Measurements from ENCODE around the gene COG5. TPM values are rescaled to one million over a fixed set of nuclear protein-coding genes. Genes with fewer than 3 reads are reported as not detected.

COG5 gene
- total and polyA plus RNA-seq, 9 of the 15 experiments (the other 6 are each of a cell fraction or from before 2014, with no cell fraction given) = 15.3 to 75.1 (median 56.4) TPM

- TF ChIP-seq HMGXB4 (CRISPR knock-in tag; IDR thresholded peaks at IDR 0.05) = 0 out of 2 replicates have a peak, but pooled peaks have one; percentile 82
- TF ChIP-seq ZNF764 (CRISPR knock-in tag; IDR thresholded peaks at IDR 0.05; ENCODE audit: low read depth) = no peak; the same call in 1 of the 2 replicates
- TF ChIP-seq RCOR1 (IDR thresholded peaks at IDR 0.05; ENCODE audit: borderline replicate concordance in 1 of 2, low read depth in 2 of 2, low read length in 2 of 2) = peak in 1 of 2 experiments; percentile 75; a peak in 1 of 4 replicates
- TF ChIP-seq CBFB (CRISPR knock-in tag; IDR thresholded peaks at IDR 0.05) = 0 out of 2 replicates have a peak, but pooled peaks have one; percentile 33
- no peak; the same call in 1 of the 2 replicates for TF ChIP-seq ARID3A (IDR thresholded peaks at IDR 0.05; ENCODE audit: borderline replicate concordance, low read depth, low read length)
- no peak for TF ChIP-seq ZNF23 (CRISPR knock-in tag; IDR thresholded peaks at IDR 0.05)
- TF ChIP-seq PHF20 (IDR thresholded peaks at IDR 0.05; ENCODE audit: partially characterized antibody) = peak; percentile 90
- no peak for TF ChIP-seq ESRRB (CRISPR knock-in tag; IDR thresholded peaks at IDR 0.05; ENCODE audit: borderline replicate concordance)
- TF ChIP-seq CBFA2T2 (conservative IDR thresholded peaks at IDR 0.05) = no peak
- TF ChIP-seq JUN (IDR thresholded peaks at IDR 0.05; ENCODE audit: borderline replicate concordance, low read depth, low read length) = peak; percentile 60; the same call in 1 of the 2 replicates
- no peak for TF ChIP-seq JUN (CRISPR knock-in tag; IDR thresholded peaks at IDR 0.05; ENCODE audit: borderline replicate concordance)
- TF ChIP-seq BRCA1 (IDR thresholded peaks at IDR 0.05) = no peak
- TF ChIP-seq BRCA1 (CRISPR knock-in tag; IDR thresholded peaks at IDR 0.05) = no peak
- no peak for TF ChIP-seq ZBTB43 (CRISPR knock-in tag; IDR thresholded peaks at IDR 0.05)
- TF ChIP-seq PHF8 (IDR thresholded peaks at IDR 0.05; ENCODE audit: borderline replicate concordance, low read length) = peak; percentile 98; the same call in 1 of the 2 replicates
- peak; percentile 97 for TF ChIP-seq SMAD4 (CRISPR knock-in tag; conservative IDR thresholded peaks at IDR 0.05)
- no peak for TF ChIP-seq ID3 (CRISPR knock-in tag; IDR thresholded peaks at IDR 0.05)
- peak; percentile 91 for TF ChIP-seq ID3 (tag; IDR thresholded peaks at IDR 0.05)
- no peak for TF ChIP-seq PKNOX1 (IDR thresholded peaks at IDR 0.05)
- TF ChIP-seq KLF13 (tag; IDR thresholded peaks at IDR 0.05; ENCODE audit: borderline replicate concordance, low read depth) = peak; percentile 72; the same call in 1 of the 2 replicates
Observed at GRCh38 chr7:107579885-107580715, 16.4 kb upstream of the COG5 start, which contains the start of gene BCAP29 (continued).
